DND-41 (cell line): Measurements from ENCODE around the gene KIF18B.

Source experiments
- ATAC-seq: fragments of 200-7000 bp; cut with Tn5 transposase; 3 replicates; pipeline ENCODE4 v1.9.1; 2021; ENCODE audit warnings: low read depth; ENCODE audit not compliant: insufficient read depth
- DNase-seq: peaks from one replicate; pipeline ENCODE4 v3.0.0-alpha.2; 2020
- H2AFZ ChIP-seq: 2 replicates; pipeline ENCODE4 v1.6.0; 2012; ENCODE audit warnings: low read depth, low read length
- H3K27ac ChIP-seq: 2 replicates; pipeline ENCODE4 v1.5.1; 2012; ENCODE audit warnings: low read length, inconsistent platforms
- H3K27me3 ChIP-seq: fragments of 200-600 bp; sonication (generic); 2 replicates; pipeline ENCODE4 v1.6.0; 2012; ENCODE audit warnings: low read length, mild to moderate bottlenecking, inconsistent platforms; ENCODE audit not compliant: insufficient read depth, poor library complexity
- H3K36me3 ChIP-seq: 2 replicates; pipeline ENCODE4 v1.5.1; 2012; ENCODE audit warnings: low read length, inconsistent platforms; ENCODE audit not compliant: insufficient read depth
- H3K4me1 ChIP-seq: 2 replicates; pipeline ENCODE4 v1.5.1; 2012; ENCODE audit warnings: mild to moderate bottlenecking, low read length; ENCODE audit not compliant: insufficient read depth
- H3K4me2 ChIP-seq: 2 replicates; pipeline ENCODE4 v1.6.0; 2012; ENCODE audit warnings: mild to moderate bottlenecking, moderate library complexity, low read length, inconsistent platforms; ENCODE audit not compliant: insufficient read depth
- H3K4me3 ChIP-seq, 2 experiments: fragments of 200-600 bp in 1 of 2; shearing (Covaris generic) in 1 of 2; 2 replicates each; pipeline ENCODE4 v1.5.1; 2012 to 2016; ENCODE audit warnings: inconsistent platforms in 2 of 2, low read length in 2 of 2, mild to moderate bottlenecking in 2 of 2, low read depth in 1 of 2, moderate library complexity in 1 of 2
- H3K79me2 ChIP-seq: 2 replicates; pipeline ENCODE4 v1.6.0; 2012; ENCODE audit warnings: low read length, inconsistent platforms; ENCODE audit not compliant: insufficient read depth
- H3K9ac ChIP-seq: 2 replicates; pipeline ENCODE4 v1.6.0; 2012; ENCODE audit warnings: low read depth, mild to moderate bottlenecking, inconsistent platforms, low read length, moderate library complexity
- H3K9me3 ChIP-seq: 2 replicates; pipeline ENCODE4 v1.5.1; 2012; ENCODE audit warnings: low read length, moderate library complexity, mild to moderate bottlenecking, inconsistent platforms; ENCODE audit not compliant: insufficient read depth, severe bottlenecking
- H4K20me1 ChIP-seq: 2 replicates; pipeline ENCODE4 v1.6.0; 2012; ENCODE audit warnings: low read length; ENCODE audit not compliant: insufficient read depth
- EZH2 ChIP-seq: IDR thresholded peaks from 3 replicates; pipeline ENCODE4 v1.6.1; 2012; ENCODE audit warnings: borderline replicate concordance, low read depth, mild to moderate bottlenecking, moderate library complexity, low read length, inconsistent platforms; ENCODE audit not compliant: severe bottlenecking
- TF ChIP-seq, protein P1 (sequence below): IDR thresholded peaks from 2 replicates; pipeline ENCODE4 v1.5.1; 2012; ENCODE audit warnings: borderline replicate concordance, low read length, moderate library complexity, mild to moderate bottlenecking; ENCODE audit not compliant: poor library complexity, severe bottlenecking; ENCODE audit errors: extremely low read depth

Gene KIF18B

DNA sequence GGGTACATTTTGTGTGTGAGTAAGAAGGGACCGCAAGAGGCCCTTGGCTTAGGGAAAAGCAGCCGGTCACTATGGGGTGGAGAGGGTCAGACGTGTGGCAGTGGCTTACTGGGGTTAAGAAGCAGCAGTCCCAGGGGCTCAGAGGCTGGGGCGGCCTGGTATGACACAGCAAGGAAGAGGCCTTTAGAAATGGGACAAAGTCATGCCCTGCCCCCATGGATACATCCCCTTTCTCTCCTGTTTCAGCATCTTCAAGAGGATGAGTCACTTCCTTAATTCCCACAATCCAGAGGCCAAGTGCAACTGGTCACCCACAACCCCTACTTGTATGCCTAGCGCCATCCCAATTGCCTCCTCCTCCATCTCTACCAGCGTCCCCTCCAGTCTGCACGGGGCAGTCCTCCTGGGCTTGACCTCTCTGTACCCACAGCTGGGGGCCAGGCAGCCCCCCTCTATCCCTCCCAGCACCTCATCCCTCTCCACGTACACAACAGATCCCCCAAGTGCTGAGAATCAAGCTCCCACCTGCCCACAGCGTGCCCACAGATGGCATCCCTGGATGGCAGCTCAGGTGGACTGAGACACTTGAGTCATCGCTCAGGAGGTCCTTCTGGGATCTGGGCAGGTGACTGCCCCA lies 41.4 kb downstream of the KIF18B start:
- DNase-seq (no peak), ATAC-seq (no peak)
- no peak overlapping the region for H3K27ac ChIP-seq
- no peak overlapping the region for H3K4me3 ChIP-seq
- H3K4me1 ChIP-seq, result no peaks in the 10 kb centered on the region
- no peak overlapping the region for H3K4me2 ChIP-seq
- H3K27me3 ChIP-seq, result no peaks in the 10 kb centered on the region
- H3K9ac ChIP-seq, result no peak overlapping the region
- H3K79me2 ChIP-seq, result no peaks in the 10 kb centered on the region
- TF ChIP-seq, protein P1, sequence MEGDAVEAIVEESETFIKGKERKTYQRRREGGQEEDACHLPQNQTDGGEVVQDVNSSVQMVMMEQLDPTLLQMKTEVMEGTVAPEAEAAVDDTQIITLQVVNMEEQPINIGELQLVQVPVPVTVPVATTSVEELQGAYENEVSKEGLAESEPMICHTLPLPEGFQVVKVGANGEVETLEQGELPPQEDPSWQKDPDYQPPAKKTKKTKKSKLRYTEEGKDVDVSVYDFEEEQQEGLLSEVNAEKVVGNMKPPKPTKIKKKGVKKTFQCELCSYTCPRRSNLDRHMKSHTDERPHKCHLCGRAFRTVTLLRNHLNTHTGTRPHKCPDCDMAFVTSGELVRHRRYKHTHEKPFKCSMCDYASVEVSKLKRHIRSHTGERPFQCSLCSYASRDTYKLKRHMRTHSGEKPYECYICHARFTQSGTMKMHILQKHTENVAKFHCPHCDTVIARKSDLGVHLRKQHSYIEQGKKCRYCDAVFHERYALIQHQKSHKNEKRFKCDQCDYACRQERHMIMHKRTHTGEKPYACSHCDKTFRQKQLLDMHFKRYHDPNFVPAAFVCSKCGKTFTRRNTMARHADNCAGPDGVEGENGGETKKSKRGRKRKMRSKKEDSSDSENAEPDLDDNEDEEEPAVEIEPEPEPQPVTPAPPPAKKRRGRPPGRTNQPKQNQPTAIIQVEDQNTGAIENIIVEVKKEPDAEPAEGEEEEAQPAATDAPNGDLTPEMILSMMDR, result no peak
- no peak for TF ChIP-seq EZH2
- H4K20me1 ChIP-seq, result no peaks in the 10 kb centered on the region; the same call in 1 of the 2 replicates
- H3K9me3 ChIP-seq, result no peaks in the 10 kb centered on the region
- H3K36me3 ChIP-seq, result no peaks in the 10 kb centered on the region
- no peak overlapping the region for H2AFZ ChIP-seq

GRCh38 chr17:44905006-44906000 lies 42.3 kb downstream of the KIF18B start:
- no peaks in the 10 kb centered on the region for H3K27me3 ChIP-seq
- DNase-seq, result no peak
- H3K79me2 ChIP-seq, result no peaks in the 10 kb centered on the region
- no peaks in the 10 kb centered on the region for H3K9me3 ChIP-seq
- H2AFZ ChIP-seq, result no peak overlapping the region
- TF ChIP-seq, protein P1, result no peak
- TF ChIP-seq EZH2, result no peak
- H4K20me1 ChIP-seq, result no peaks in the 10 kb centered on the region; the same call in 1 of the 2 replicates
- ATAC-seq, result no peak
- no peaks in the 10 kb centered on the region for H3K36me3 ChIP-seq
- no peak overlapping the region for H3K4me3 ChIP-seq
- no peak overlapping the region for H3K4me2 ChIP-seq
- no peak overlapping the region for H3K27ac ChIP-seq
- peaks cover 2% of the 10 kb centered on the region for H3K4me1 ChIP-seq
- no peak overlapping the region for H3K9ac ChIP-seq

- H3K27ac ChIP-seq, result no peak overlapping the region
- H3K9ac ChIP-seq, result no peak overlapping the region
- peaks cover 1% of the 10 kb centered on the region; the same call in 1 of the 2 replicates for H3K79me2 ChIP-seq
- peaks cover 9% of the 10 kb centered on the region for H3K4me1 ChIP-seq
- no peaks in the 10 kb centered on the region for H3K9me3 ChIP-seq
- H3K4me2 ChIP-seq, result no peak overlapping the region
- no peaks in the 10 kb centered on the region for H3K36me3 ChIP-seq
- TF ChIP-seq EZH2, result no peak
- TF ChIP-seq, protein P1, result no peak
- ATAC-seq (no peak), DNase-seq (no peak)
- no peaks in the 10 kb centered on the region; the same call in 1 of the 2 replicates for H4K20me1 ChIP-seq
- H3K4me3 ChIP-seq, result no peak overlapping the region
- H3K27me3 ChIP-seq, result no peaks in the 10 kb centered on the region
- no peak overlapping the region for H2AFZ ChIP-seq
Observed at GRCh38 chr17:44904001-44904984, 43.3 kb downstream of the KIF18B start.
